ENCODE measurements around the gene SPTBN4. TPM values are rescaled to one million over a fixed set of nuclear protein-coding genes. Genes with fewer than 3 reads are reported as not detected.

Gene SPTBN4
- total RNA-seq: under 1 TPM; 0.29 to 0.74 TPM

- Histone ChIP-seq H3K4me3 (peak within 1 kb of the TSS; percentile 85), H3K9ac (ENCODE audit: low read depth in 2 of 2, low read length in 2 of 2) (peak within 1 kb of the TSS; percentile 58 to 77)
Observed at GRCh38 chr19:40466985-40467734, at the start of gene SPTBN4. SPTBN4 (plus strand) TSS chr19:40467001; CDS start chr19:40472622, 5,621 bp downstream.

GRCh38 chr19:40417643-40417981 is 49.2 kb upstream of the SPTBN4 start:
- Histone ChIP-seq H3K4me1 (no peaks in the 10 kb centered on the region), H3K9ac (ENCODE audit: low read depth in 2 of 2, low read length in 2 of 2) (peak overlapping the region in 1 of 2 donors; percentile 44), H3K9me3 (no peaks in the 10 kb centered on the region), H3K27ac (peak overlapping the region; percentile 56), H3K36me3 (no peaks in the 10 kb centered on the region), H3K27me3 (no peaks in the 10 kb centered on the region), H3K4me3 (no peak overlapping the region)
- intact Hi-C loops (cut with DNase I): no loop called here
- no peak for DNase-seq
- TF ChIP-seq CTCF (IDR thresholded peaks at IDR 0.05): no peak

More at GRCh38 chr19:40466985-40467734, at the start of gene SPTBN4:
- Histone ChIP-seq H3K4me1 (peaks cover 14% of the 10 kb centered on the region), H3K36me3 (no peaks in the 10 kb centered on the region), H3K27me3 (peaks cover 6% of the 10 kb centered on the region), H3K9me3 (no peaks in the 10 kb centered on the region), H3K27ac (peak within 1 kb of the TSS; percentile 94)
- intact Hi-C loops (cut with DNase I): loop anchor here (10.0 kb wide), 1 partner anchor 162 kb away; no protein-coding TSS in a partner anchor
- no peak for DNase-seq
- no peak for TF ChIP-seq CTCF (IDR thresholded peaks at IDR 0.05)

GRCh38 chr19:40418040-40418439 is 48.8 kb upstream of the SPTBN4 start:
- H3K4me1 ChIP-seq: no peaks in the 10 kb centered on the region
- TF ChIP-seq CTCF (IDR thresholded peaks at IDR 0.05): no peak
- no peaks in the 10 kb centered on the region for H3K36me3 ChIP-seq
- no peak overlapping the region for H3K9ac ChIP-seq (ENCODE audit: low read depth in 2 of 2, low read length in 2 of 2)
- H3K27ac ChIP-seq: peak overlapping the region; percentile 56
- intact Hi-C loops (cut with DNase I): no loop called here
- no peaks in the 10 kb centered on the region for H3K9me3 ChIP-seq
- no peaks in the 10 kb centered on the region for H3K27me3 ChIP-seq
- DNase-seq: no peak
- H3K4me3 ChIP-seq: no peak overlapping the region

- H3K4me3 ChIP-seq: no peak overlapping the region
- H3K27me3 ChIP-seq: no peaks in the 10 kb centered on the region
- no peak for DNase-seq
- no peaks in the 10 kb centered on the region for H3K9me3 ChIP-seq
- H3K36me3 ChIP-seq: no peaks in the 10 kb centered on the region
- TF ChIP-seq CTCF (IDR thresholded peaks at IDR 0.05): no peak
- no peak overlapping the region for H3K27ac ChIP-seq
- intact Hi-C loops (cut with DNase I): no loop called here
- no peak overlapping the region for H3K9ac ChIP-seq (ENCODE audit: low read depth in 2 of 2, low read length in 2 of 2)
- H3K4me1 ChIP-seq: peaks cover 2% of the 10 kb centered on the region
Observed at GRCh38 chr19:40419066-40419612, 47.7 kb upstream of the SPTBN4 start.

GRCh38 chr19:40419780-40420179 is 47.0 kb upstream of the SPTBN4 start:
- H3K36me3 ChIP-seq: no peaks in the 10 kb centered on the region
- no peaks in the 10 kb centered on the region for H3K27me3 ChIP-seq
- DNase-seq: no peak
- no peak for TF ChIP-seq CTCF (IDR thresholded peaks at IDR 0.05)
- intact Hi-C loops (cut with DNase I): no loop called here
- peaks cover 4% of the 10 kb centered on the region for H3K4me1 ChIP-seq
- no peak overlapping the region for H3K9ac ChIP-seq (ENCODE audit: low read depth in 2 of 2, low read length in 2 of 2)
- H3K27ac ChIP-seq: no peak overlapping the region
- no peak overlapping the region for H3K4me3 ChIP-seq
- no peaks in the 10 kb centered on the region for H3K9me3 ChIP-seq
